NCI-H226 (cell line): ENCODE measurements around the gene ABHD14A.
"Not testable (repeated sequence)": the region's sequence is repeated elsewhere in the genome, so short reads cannot be mapped to it uniquely, and the experiment has no call there.

Experiments
- DNase-seq: peaks from one replicate; pipeline ENCODE4 v3.0.0-alpha.2; 2015

The ABHD14A gene

DNA sequence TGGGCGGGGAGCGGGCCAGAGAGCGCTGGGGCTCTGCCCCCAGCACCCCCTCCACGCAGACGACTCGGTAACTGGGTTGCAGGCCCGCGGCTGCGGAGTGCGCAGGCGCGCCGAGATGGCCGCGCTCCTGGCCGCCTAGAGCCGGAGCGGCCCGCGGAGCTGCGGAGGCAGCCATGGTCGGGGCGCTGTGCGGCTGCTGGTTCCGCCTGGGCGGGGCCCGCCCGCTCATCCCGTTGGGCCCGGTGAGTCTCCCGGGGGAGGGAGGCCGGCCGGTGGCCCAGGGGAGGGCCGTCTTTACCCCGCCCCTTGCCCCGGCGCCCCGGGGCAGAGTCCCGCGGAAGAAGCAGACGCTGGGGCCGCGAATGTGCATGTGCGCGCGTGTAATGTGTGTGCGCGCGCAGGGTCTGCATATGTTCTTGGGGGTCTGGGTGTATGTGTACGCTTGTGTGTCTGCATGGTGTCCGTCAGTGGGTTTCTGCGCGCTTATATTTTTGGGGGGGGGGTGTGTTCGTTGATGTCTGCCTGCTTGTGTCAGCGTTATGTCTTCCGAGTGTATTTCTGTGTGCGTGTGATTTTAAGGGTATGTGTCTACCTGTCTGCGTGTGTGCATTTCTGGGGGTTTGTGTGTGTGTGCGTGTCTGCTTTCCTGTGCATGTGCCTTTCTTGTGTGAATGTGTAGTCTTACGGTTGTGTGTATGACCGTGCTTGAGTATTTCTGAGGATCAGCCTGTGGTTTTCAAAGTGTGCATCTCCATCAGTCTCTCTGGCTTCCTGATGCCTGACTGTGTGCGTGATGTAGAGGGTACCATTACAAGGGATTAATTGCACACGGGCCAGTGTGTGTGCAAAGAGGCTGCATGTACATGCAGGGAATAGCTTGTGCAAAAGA is at the start of gene ABHD14A:
Gene ABHD14A, plus strand, starts transcription at position 102 of the 889 bp plus-strand sequence. Its CDS starts 72 bp downstream, at position 174.
- DNase-seq, result peak; percentile 57

DNA sequence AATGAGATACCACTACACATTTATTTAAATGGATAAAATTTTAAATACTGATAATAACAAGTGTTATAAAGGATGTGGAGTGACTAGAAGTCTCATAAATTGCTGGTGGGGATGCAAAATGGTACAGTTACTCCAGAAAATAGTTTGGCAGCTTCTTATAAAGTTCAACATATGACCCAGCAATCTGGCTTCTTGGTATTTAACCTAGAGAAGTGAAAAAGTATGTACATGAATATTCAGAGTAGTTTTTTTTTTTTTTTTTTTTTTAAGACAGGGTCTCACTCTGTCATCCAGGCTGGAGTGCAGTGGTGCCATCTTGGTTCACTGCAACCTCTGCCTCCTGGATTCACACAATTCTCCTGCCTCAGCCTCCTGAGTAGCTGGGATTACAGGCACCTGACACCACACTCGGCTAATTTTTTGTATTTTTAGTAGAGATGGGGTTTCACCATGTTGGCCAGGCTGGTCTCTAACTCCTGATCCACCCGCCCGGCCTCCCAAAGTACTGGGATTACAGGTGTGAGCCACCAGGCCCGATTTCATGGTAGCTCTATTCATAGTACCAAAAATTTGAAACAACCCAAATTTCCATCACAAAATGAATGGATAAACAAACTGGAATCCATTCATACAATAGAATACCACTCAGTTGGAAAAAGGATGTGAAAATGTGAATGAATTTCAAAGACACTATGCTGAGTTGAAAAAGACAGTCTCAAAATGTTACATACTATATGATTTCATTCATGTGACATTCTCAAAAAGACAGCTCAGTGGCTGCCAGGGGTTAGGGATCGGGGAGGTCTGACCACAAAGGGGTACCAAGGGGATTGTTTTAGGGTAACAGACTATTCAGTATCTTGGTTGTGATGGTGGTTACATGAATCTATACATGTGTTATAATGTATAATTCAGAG is 47.5 kb upstream of the ABHD14A start:
- no peak for DNase-seq

GRCh38 chr3:51928438-51928837 is 46.4 kb upstream of the ABHD14A start:
- no peak for DNase-seq

- not testable (repeated sequence) for DNase-seq
Observed at GRCh38 chr3:51928981-51929380, 45.9 kb upstream of the ABHD14A start.

DNA sequence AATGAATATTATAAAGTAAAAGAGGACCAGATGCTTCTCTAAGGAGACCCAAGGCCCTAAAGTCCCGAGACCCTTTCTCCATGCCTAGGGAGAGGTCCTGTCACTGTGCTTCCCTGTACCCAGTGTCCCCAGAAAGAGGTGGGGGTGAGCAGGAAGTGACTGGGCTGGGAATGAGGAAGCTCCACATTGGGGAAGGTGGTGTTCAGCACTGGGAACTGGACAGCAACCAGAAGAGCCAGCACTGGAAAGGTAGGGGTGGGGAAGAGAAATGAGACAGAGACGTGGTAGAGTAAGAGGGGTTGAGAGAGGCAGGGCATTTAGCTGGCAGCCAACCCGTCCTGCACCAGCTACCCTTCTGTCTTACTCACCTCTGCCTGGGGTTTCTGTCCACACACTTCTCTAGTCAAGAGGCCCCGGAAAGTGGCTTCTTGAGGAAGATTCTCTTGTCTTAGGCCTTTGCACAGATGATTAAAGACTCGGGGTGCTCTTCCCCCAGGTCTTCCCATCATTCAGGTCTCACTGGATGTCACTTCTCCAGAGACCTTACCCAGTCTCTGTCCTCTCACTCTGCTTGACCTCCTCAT is 45.4 kb upstream of the ABHD14A start:
- peak; percentile 8 for DNase-seq

GRCh38 chr3:51930439-51930838 is 44.4 kb upstream of the ABHD14A start:
- no peak for DNase-seq

- DNase-seq, result no peak
Observed at GRCh38 chr3:51931756-51932155, 43.1 kb upstream of the ABHD14A start.

DNA sequence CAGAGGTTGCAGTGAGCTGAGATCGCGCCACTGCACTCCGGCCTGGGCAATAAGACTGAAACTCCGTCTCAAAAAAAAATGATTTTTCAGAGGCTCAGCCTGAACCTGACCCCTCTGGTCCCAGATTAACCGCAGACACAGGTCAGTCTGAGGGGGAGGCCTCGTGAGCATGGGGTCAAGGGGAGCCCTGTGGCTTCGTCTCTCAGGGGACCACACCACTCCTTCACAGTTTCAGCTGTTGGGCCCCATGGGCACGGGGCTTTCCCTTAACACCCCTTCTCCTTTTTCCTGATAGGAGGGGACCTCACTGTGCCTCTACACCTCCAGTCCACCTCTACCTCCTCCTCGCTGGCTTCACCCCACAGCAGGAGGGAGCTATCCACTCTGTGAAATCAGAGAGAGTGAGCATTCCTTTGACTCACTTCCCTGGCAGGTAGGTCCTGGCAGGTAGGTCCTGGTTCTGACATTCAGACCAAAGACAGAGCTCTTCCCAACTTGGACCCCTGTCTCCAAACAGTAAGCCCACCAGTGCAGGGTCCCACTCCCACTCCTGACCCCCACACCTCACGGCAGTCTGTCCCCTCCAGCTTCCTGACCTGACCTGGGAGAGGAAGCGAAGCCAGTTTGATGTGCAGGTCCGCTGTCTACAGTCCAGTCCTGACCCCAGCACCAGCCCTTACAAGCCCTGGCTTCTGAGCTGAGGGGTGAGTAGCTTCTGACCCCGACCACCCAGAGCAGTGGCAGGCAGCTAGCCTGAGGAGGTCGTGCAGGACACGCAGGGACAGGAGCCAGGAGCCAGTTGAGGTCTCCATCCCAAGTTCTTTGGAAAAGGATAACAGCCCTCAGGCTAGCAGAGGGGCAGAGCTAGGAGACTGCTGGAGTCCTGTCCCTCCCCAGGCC is 42.1 kb upstream of the ABHD14A start:
- no peak for DNase-seq

- DNase-seq, result no peak
Observed at GRCh38 chr3:51933471-51934138, 41.3 kb upstream of the ABHD14A start.

GRCh38 chr3:51934139-51934850 is 40.6 kb upstream of the ABHD14A start:
- no peak for DNase-seq

DNA sequence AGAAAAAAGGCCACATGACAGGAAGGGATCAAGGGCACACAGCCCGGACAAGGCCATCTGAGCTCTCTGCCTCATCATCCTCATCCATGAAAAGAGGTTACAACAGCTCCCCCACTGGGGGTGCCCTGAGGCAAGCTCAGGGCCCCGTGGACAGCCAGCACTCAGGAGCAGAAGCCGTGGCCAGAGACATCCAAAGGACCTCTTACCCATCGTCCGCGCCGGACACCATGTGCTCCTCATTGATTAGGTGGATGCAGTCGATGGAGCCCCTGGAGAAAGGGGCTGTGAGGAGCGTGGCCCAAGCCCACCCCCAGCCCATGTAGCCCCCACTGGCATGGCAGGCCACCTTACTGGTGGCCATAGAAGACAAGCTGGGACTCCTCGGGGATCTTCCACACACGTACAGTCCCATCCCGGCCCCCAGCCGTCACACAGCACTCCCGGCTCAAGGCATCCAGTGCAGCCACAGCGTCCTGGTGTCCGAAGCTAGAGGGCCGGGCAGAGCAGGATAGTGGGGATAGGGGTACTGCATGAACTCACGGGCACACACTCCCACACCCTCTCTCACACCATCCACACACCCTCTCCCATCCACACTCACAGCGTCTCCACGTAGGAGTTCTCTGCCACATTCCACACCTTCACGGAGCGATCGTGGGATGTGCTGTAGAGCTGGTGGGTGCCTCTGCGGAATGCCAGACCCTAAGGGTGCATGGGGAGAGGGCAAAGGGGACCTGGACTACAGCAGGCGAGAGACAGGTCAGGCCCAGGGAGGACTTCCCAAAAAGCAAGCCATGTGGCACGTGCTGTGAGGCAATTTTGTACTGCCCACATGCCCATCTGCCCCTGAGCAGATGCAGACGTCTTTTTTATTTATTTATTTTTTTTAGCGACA is 39.6 kb upstream of the ABHD14A start:
- DNase-seq, result no peak

DNA sequence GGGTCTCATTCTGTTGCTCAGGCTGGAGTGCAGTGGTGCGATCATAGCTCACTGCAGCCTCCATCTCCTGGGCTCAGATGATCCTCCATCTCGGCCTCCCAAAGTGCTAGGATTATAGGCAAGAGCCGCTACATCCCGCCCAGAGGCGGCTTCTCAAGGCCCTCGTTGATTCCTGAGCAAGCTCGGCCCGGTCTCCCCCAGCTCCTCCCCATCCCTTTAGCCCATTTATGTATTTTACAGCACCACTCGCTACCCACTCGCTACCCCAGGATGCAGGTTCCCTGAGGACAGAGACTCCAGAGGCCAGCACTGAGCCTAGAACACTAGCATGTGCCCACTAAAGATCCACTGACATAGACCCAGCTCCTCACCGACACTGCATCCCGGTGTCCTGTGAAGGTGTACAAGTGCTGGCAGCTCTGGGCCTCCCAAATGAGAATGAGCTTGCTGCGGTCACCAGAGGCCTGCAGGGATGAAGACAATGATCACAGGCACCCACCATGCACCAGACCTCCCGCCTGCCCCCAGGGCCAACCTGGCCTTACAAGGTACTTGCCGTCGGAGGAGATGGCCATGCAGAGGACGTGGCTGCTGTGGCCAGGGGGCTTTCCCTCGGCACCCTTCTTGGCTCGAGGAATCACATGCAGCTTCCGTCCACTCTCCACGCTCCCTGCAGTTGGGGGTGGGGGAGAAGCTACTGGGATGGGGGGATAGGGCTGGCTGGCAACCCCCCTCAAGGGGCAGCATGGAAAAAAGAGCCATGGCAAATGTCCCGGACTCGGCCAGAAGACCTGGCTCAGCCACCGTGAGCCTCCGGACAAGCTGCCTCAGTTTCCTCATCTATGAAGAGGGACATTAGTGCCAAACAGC is 38.7 kb upstream of the ABHD14A start:
- DNase-seq, result no peak

DNA sequence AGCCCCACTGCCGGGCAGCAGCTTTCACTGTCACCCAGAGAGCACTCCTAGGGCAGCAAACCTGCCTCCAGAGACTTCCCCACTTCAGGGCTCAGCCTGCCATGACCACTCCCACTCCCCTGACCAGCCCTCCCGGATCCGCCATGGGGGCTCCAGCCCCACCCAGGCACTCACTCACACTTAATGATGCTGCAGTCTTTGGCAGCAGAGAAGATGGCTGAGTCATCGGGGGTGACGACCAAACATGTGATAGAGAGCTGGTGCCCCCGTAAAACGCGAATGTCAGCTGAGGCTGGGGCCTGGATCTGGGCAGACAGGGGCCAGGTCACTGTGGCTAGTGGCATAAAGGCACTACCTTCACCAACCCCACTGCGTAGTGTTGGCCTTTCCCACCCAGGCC is 37.9 kb upstream of the ABHD14A start:
- no peak for DNase-seq

DNA sequence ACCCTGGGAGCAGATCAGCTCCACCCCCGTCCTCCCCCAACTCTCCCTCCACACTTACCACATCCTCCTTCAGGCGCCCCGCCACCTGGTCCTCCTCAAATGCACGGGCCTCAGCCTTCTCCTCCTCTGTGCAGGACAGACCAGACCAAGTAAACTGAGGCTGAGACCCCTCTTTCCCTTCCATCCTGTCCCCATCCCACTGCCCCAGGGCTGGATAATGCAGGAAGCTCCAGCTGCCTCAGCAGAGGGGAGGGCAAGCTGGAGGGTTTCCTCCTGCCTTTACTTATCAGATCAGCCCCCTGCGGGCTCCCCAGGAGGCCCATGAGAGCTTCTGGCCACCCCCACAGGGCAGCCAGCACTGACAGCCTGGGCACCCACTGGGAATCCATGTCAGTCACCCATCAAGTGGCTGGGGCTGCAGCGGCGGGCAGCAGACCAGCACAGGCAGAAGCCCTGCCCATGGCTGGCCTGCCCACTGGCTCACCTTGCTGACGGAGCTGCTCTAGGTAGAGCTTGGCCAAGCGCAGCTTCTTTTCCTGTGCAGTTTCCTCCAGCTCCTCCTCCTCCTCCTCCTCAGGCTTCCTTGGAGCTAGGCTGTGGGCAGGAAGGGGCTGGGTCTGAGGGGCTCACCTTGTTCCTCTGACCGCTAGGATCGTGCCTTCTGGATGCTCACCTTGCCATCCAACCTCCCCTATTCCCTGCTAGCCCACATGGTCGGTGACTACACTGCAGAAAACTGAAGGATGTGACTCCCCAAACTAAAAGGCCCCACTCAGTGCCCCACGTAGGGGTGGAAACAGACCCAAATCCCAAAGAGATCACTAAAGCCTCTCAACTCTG is 37.0 kb upstream of the ABHD14A start:
- DNase-seq, result no peak

GRCh38 chr3:51938780-51939425 is 36.0 kb upstream of the ABHD14A start:
- DNase-seq, result no peak

- no peak for DNase-seq
Observed at GRCh38 chr3:51940648-51941462, 34.0 kb upstream of the ABHD14A start.

GRCh38 chr3:51941463-51941797 is 33.4 kb upstream of the ABHD14A start:
- no peak for DNase-seq
